DMS79 treated with DMSO at 0.1 percent for 48 hours (cell line): ENCODE results near the gene MMRN1.

Experiments
- DNase-seq: peaks from one replicate; lab custom pipeline; 2025; lab: John Stamatoyannopoulos, UW

MMRN1 gene

GRCh38 chr4:89906777-89907521, 12.3 kb downstream of the MMRN1 start:
- no peak for DNase-seq

- DNase-seq, result no peak
These were observed 15.2 kb downstream of the MMRN1 start for GRCh38 chr4:89909889-89910288.

DNA sequence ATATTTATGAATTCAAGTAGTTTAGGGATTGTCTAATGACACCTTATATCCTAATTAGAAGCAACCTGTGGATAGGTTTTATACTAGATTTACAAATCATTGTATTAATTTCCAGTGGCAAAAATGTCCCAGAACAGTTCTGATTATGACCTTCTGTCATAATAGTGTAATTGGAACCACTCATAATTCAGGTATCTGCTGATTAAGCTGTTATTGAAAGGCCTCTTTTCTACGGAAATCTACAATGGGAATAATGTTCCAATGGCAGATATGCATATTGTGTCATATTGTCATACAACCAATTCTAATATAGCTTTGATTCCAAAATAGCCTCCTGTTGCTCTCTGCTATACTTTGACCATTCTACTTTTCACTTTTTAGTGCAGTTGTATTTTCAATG, 19.0 kb downstream of the MMRN1 start:
- no peak for DNase-seq

DNA sequence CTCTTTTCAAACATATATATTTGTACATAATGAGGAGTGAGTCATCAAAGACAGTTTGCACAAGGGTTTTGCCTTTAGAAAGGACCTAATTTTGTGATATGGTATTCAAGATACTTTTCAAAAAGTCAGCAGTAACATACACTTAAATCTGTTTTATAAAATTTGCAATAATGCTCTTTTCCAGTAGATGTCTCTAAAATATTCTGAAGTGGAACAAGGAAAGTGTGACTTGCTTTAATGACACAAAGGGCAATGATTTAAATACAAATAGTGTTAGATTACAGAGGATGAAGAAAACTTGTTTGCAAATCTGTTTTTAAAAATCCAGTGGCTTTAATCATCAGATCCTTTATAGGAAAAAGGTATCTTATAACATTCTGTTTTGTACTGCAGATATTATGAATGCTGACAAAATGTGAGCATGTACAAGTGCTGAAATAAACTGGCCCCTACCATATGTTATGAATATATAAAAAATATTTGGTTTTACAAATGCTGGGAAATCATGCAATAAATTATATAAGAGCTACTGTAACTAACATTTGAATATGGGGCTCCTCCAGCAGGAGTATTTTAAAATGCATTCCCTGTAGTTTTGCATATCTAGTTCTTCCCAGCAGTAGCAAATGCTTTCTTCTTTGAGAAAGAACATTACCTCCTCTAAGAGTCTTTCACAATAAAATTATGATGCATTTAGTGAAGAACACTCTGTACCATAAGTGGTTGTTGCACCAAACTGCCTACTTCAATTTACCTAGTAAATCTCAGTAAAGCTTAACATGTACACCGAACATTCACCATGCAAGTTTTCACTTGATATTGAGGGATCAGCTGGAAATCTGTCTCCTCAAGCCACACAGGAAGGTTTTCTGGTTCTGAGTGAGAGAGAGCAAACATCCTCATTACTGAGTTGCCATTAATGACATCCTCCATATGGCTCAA, 20.2 kb downstream of the MMRN1 start:
- peak; percentile 13 for DNase-seq

DNA sequence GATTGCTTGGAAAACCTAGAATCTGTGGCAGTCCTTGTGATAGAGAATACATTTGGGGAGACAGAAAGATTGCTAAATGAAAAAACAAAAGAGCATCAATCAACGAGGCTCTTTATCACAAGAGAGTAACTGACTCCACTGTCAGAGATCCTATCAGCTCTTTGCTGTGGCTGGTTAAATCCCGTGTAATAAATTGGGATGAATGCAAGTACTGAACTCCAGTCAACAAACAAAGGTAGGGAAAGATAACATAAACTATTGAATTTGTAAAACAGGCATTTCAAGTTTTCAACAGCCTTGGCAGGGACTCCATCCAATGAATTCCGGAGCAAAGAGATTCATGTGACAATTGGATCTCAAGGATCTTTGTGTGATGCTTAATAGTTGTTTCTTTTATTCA, 21.3 kb downstream of the MMRN1 start:
- no peak for DNase-seq

- no peak for DNase-seq
These were observed 28.3 kb downstream of the MMRN1 start for GRCh38 chr4:89922848-89923416.

GRCh38 chr4:89928838-89929237, 34.2 kb downstream of the MMRN1 start:
- no peak for DNase-seq

DNA sequence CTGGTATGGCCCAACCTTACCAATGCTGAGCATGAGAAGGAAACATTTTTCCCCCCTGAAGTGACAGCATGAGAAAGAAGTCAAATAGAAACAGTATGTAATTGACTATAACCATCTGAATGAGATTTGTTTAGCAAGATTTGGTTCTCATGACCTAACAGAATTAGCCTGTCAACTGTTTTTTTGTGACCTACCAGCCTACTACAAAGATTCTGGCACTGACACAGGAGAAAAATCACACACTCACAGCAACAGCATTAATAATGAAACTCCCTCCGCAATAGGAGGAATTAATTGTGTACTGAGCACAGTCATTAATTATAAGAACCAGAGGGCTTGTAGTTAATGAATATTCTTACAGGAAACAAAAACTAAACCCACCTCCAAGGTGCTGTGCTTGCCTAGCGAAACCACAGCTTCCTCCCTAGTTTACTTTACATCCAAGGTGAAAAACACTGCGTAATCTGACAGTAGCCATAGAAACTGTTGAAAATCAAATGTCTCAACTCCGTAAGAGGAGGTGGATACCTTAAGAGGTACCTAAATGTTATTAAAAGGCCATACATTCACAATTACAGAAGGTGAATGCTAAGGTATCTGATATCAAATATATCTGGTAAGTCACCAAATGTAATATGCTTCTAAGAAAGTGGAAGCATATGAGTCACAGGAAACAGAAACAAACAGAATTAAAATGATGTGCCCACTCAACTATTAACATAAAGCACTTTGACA, 34.9 kb downstream of the MMRN1 start:
- DNase-seq, result no peak

- peak; percentile 15 for DNase-seq
These were observed 44.9 kb downstream of the MMRN1 start for GRCh38 chr4:89939546-89939945.

DNA sequence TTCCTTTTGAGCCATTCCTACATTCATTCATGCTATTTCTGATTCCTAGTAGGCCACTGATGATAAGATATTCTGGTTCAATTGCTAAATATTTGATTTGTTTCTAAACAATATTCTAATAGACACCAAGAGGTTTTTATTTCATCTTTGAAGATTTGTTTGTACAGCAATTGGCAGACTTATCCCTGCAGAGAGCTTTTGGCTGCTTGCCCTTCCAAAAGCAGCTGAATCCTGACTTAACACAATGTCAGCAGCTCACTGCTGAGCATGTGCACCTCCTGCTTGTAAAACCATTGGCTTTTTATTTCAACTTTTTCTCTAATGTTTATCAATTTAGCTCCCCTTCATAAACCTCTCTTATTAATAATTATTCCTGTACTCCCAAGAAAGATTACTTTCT, 45.3 kb downstream of the MMRN1 start:
- DNase-seq, result peak; percentile 44

DNA sequence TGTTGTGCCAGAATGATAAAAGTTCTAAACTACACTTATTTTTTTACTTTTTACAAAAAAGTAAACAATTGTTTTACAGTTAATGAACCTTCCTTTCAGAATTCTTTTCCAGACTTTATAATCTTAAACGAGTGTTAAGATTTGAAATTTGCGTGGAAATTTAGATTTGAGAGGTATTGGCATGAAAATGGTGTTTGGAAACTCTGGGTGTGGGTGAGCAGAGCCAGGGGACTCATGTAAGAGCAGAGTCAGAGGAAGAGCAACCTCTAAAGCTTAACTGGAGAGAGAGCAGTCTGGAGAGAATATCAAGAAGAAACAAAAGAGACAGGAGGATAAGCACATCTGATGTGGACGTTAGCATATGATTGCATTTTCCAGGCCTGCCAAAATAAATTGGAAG, 48.2 kb downstream of the MMRN1 start:
- no peak for DNase-seq

DNA sequence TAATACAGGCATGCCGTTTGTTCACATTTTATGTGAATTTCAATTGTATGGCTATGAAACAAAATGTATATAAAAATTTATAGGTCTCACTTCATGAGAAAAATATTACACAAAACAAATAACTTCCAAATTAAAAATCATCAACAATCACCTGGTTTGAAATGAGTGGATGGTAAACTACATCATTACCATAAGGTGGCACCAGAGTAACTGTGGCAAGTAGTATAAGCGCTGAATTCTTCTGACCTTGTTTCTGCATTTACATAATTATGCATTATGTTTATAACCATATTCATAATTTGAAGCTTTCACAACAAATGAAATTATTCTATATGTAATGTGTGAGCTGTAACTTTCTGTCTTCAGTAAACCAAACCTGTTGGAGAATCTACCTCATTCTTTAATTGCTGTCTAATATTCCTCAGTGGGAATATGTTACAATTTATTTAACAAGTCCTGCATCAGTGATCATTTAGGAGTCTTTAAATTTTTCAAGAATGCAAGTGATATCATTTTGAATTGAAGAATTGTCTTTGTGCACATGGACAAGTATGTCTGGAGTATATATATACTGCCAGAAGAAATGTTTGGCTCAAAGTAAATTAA, 55.2 kb downstream of the MMRN1 start:
- DNase-seq, result no peak

DNA sequence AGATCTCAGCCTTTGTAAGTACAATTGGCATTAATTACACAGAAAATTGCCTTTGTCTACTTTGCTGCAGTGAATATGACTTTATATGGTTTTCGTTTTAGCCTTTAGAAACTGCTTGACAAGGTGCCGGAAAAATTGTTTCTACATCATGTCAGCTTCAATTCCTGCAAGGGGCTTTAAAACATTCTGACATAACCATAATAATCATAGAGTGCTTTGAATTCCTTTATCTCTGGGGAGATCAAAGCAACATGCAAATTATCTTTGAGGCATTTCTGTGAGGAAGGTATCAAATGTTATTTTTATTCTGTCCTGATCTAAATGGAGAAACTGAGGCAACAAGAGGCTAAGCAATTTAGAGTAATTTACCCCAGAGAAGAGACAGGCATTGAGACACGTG, 57.8 kb downstream of the MMRN1 start:
- DNase-seq, result no peak

GRCh38 chr4:89954906-89955695, 60.4 kb downstream of the MMRN1 start:
- no peak for DNase-seq

DNA sequence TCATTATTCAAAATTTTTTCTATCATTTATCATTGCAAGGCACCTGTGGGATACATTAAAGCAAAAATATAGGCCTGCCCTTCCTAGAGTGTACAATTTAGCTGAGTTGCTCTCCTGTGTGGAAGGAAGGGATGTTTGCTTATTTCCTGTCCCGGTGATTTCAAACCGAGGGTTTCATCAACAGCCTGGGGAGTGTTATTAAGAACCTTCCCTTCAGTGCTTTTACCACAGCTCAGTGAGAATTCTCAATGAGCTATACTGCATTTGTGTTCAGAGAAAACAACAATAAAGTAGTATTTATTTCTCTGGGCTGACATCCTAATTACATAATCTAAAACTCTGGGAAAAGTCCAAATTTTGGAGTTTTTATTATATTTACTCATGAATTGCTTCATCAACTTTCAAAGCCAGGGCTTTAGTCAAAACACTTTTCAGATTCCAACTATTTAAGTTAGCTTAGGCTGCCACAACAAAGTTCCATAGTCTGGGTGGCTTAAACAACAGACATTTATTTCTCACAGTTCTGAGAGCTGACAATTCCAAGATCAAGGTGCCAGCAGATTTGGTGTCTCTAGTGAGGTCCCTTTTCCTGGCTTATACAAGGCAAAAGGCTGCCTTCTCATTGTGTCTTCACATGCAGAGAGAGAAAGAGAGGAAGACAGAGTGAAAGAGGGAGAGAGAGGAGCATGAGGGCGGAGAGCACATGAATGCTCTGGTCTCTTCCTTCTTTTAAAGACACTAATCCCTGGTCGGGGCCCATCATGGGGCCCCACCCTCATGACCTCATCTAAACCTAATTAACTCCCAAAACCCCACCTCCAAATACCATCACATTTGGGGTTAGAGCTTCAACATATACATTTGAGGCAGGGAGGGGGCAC, 62.6 kb downstream of the MMRN1 start:
- DNase-seq, result no peak

DNA sequence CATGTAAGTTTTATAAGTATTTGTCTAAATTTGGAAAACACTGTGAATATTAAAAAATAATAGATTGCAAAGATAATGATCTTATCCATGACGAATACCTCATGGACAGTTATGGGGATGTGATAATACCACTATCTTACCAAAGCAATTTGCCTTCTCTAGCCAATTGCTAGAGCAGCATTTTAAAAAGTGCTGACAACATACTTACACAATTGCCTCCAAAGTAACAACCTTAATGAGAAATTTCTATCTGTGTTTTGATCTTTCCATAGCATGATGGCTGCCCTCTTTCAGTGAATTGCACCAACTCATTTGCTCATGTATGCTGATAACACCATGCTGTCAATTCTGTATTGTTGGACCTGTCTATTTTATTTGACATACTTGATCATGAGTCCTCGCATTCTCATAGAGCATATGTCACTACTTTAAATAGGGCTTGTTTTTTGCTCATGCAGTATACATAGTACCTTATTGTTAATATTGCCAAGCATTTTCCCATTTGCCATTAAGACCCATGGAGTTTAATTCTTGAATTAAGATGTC, 87.2 kb downstream of the MMRN1 start:
- DNase-seq, result no peak

- DNase-seq, result no peak
These were observed 93.6 kb downstream of the MMRN1 start for GRCh38 chr4:89988268-89988667.

DNA sequence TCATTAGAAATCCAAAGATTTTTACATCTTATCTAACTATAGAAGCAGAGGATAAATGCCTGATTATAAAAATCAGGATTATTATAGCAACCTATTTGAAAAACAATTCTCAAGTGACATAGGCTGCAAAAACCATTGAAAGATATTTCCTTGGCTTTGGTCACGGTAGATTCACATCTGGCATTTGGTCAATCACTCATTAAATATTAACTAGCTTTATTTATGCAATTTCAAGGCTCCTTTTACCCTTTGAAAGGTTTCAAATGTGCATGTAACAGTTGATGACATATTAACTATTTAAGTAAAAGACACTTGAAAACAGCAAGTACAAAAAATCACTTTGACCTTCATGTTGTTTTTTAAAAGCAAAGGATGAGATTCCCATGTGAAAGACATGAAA, 98.1 kb downstream of the MMRN1 start:
- DNase-seq, result peak; percentile 19

- DNase-seq, result no peak
These were observed 99.7 kb downstream of the MMRN1 start for GRCh38 chr4:89994176-89994873.
